HG02763 (cell line): ENCODE measurements around the gene SEPHS1.
"Not testable (repeated sequence)": the region's sequence is repeated elsewhere in the genome, so short reads cannot be mapped to it uniquely, and the experiment has no call there.

Experiments used
- ATAC-seq: cut with Tn5 transposase; IDR thresholded peaks from one replicate; pipeline ENCODE4 v1.9.1; 2021; ENCODE audit warnings: mild to moderate bottlenecking, moderate library complexity; ENCODE audit not compliant: unreplicated experiment

SEPHS1 gene

DNA sequence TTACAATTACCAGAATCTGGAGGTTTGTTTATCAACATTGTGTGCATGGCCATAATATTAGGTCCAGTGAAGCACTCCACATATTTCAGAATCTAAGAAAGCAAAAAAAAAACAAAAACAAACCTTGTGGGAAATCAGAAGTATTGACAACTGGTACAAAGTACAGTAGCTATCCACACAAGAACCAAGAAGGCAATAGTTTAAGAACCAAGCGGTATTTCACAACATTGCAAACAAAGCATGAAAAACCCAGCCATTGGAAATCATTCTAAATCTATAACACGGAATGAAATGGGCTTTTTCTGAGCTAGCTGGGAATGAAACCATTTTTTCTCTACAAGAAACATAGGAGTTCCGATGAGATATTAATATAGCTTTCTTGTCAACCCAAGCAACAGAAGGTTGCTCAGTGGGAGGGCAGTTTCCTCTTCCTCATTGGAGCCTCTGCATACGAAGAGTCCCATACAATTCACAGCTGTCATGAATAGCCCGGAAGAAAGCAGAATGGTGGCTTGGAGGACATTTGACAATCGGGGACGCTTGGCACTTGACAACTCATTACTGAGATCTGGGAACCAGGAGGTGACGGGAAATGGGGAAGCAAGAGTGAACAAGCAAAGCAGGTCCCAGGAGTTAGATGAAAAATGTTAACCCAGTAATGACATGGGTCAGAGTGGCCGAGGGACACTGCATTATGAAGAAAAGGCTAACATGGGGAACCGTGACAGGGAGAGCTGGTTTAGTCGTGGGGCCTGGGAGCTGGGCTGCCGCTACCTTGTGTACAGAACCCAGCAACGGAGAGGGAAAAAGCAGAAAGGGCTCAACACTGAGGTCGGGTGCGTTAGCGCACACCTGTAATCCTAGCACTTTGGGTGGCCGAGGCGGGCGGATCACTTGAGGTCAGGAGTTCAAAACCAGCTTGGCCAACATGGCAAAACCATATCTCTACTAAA is 56.0 kb downstream of the SEPHS1 start:
- ATAC-seq: no peak

DNA sequence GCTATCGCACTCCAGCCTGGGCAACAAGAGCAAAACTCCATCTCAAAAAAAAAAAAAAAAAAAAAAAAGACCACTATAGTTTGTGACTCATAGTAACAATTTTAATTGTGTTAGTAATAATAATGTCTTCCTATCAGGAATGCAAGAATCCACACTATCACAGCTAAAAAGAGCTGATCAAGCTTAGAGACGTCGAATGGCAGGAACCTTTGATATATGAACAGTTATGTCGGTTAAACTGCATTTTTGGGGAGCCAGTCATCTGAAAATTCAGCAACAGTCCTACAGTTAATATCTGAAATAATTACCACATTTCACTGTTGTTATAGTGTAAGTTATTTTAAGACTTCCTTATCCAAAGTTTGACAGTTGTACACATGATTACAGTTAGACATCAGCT is 57.0 kb downstream of the SEPHS1 start:
- ATAC-seq: no peak

DNA sequence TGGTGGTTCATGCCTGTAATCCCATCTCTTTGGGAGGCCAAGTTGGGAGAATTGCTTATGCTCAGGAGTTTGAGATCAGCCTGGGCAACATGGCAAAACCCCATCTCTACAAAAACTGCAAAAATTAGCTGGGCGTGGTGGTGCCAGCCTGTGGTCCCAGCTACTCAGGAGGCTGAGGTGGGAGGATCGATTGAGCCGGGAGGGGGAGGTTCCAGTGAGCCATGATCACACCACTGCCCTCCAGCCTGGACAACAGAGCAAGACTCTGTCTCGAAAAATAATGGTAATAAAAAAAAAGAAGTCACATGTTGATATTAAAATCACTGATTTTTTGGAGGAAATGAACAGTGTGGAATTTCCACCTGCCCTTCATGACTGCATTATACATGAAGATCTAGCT is 64.0 kb downstream of the SEPHS1 start:
- no peak for ATAC-seq

DNA sequence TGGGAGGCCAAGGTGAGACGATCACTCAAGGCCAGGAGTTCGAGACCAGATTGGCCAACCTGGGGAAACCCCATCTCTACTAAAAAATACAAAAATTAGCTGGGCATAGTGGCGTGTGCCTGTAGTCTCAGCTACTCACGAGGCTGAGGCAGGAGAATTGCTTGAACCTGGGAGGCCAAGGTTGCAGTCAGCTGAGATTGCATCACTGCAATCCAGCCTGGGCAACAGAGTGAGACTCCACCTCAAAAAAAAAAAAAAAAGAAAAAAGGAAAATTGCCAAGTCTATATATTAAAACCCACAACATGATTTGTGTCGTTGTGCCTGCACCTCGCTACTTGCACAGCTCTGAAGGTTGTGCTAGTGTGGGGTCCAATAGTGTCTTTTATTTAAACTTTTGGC is 65.7 kb downstream of the SEPHS1 start:
- ATAC-seq: not testable (repeated sequence)

DNA sequence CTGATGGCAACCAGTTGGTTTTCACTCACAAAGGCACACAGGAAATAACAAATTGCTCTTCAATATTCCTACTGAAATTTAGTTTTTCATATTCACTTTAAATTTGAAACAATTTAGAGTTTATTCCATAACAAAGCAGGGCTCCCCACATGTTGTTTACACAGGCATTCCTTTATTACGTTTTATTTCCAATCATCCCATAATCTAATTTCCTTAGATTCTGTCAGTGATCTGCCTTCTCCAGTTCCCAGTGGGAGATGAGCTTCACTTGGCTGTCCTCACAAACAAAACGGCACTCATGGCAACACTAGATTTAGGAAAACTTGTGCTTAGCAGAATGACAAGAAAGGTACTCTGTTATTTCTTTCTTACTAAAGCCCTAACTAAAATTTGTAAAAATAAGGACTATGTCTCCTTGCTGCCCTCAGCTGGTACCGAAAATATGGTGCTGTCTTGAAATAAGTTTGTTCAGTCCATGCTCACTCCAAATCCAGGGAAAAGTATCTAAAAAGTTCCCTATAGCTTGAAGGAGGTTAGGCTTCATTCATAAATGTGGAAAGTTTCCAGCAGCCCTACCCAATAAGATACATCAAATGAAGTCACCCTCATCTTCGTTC is 71.2 kb downstream of the SEPHS1 start:
- ATAC-seq: no peak

DNA sequence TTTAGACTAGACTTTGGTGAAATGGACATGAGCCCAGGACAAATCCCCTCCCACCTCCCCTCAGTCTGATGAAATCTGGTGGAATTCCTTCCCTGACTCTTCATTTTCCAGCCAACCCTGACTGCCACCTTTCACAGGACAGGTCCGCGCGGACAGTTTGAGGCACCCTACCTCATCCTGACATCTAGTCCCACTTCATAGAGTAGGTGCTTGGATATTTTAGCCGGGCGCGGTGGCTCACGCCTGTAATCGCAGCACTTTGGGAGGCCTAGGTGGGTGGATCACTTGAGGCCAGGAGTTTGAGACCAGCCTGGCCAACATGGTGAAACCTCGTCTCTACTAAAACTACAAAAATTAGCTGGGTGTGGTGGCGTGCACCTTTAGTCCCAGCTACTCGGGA is 71.9 kb downstream of the SEPHS1 start:
- ATAC-seq: not testable (repeated sequence)

DNA sequence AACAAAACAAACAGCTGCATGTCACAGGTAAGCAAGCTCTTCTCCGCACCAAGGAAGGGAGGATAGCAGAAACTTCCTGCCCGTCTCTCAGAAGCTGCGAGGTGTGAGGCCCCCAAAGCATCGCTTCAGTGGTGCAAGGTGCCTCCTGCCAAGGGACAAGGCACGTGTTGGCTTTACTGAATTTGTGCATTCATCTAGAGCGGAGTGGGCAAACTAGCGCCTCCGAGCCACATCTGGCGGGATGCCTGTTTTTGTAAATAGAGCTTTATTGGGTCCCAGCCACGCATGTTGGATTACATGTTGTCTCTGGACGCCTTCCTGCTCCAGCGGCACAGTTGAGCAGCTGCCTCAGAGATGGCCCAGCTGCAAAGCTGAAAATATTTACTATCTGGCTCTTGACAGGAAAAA is 75.9 kb downstream of the SEPHS1 start:
- ATAC-seq: no peak

DNA sequence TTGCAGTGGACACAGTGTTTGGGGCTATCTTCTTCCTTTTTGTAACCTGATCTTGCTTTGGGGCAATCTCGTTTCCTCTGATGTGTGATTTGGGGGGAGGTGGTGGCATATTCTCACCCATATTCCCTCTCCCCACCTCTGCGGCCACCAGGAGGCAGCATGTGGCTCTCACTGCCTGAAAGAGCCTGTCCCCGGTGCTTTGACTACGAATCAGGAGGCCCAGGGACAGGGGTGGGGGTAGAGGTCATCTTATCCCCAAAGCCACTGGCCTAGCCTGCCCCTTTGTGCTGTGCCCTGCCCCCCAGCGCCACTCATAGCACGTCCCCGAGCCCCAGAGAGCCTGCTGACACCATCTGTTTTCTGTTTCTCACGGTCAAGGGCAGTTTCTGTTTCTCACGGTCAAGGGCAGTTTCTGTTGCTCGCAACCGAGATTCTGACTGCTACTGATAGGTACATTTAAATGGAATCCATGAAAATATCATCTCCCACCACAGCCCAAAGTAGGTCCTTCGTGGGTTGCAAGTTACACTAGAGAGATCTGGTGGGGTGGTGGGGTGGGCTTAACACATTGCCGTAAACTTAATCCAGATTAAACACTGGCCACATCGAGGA is 76.4 kb downstream of the SEPHS1 start:
- ATAC-seq: peak; percentile 56

DNA sequence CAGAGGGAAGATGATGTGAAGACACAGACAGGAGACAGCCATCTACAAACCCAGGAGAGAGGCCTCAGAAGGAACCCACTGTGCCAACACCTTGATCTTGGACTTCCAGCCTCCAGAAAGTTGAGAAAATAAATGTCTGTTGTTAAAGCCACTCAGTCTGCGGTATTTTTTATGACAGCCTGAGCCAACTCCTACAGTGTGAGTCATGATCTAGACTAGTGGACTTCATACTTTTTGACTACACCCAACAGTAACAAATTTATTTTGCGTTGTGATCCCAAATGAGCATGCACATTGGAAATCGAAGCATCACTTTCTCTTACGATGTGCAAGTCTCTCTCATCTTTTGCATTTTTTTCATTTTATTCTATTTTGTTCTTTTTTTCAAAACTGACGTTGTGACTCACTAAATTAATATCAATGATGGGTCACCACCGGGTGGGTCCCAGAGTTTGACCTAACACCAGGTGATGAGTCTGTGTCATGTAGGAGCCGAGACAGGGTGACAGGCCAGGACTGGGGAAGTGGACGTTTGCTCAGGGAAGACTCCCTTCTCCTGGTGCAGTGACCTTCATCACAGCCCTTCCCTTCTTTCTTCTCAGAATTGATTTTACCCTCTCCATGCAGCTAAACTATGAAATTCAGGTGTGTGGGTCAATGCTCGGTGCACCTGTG is 77.1 kb downstream of the SEPHS1 start:
- ATAC-seq: no peak

DNA sequence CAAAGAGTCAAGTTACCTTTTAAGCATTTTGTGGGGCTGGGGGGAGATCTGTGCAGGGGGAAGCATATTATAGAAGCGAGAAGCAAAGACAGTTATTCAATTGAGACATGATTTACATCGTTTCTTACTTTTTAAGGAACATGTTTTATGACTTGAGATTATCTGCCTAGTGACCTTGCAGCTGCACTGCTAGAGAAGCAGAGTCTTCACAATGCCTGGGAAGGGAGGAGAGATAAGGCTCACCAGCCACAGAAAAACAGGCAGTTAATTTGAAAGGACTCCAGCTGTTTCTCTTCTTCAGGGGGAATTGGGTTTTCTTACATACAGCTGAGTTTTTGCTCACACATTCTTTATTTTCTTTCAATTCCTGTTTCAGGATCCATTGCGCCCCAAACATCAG is 79.3 kb downstream of the SEPHS1 start:
- ATAC-seq: no peak

DNA sequence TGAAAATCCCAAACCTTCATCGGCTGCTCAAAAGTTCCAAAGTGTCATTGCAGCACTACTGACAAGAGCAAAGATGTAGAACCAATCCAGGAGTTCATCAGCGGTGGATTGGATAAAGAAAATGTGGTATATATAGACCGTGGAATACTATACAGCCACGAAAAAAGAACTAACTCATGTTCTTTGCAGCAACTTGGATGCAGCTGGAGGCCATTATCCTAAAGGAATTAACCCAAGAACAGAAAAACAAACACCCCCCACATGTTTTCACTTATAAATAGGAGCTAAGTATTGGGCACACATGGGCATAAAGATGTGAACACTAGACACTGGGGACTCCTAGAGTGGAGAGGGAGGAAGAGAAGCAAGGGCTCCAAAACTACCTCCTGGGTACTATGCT is 79.8 kb downstream of the SEPHS1 start:
- ATAC-seq: no peak
